ENCODE measurements around the gene OTOA.
"Not testable (repeated sequence)": the region's sequence is repeated elsewhere in the genome, so short reads cannot be mapped to it uniquely, and the experiment has no call there.

Gene OTOA

DNA sequence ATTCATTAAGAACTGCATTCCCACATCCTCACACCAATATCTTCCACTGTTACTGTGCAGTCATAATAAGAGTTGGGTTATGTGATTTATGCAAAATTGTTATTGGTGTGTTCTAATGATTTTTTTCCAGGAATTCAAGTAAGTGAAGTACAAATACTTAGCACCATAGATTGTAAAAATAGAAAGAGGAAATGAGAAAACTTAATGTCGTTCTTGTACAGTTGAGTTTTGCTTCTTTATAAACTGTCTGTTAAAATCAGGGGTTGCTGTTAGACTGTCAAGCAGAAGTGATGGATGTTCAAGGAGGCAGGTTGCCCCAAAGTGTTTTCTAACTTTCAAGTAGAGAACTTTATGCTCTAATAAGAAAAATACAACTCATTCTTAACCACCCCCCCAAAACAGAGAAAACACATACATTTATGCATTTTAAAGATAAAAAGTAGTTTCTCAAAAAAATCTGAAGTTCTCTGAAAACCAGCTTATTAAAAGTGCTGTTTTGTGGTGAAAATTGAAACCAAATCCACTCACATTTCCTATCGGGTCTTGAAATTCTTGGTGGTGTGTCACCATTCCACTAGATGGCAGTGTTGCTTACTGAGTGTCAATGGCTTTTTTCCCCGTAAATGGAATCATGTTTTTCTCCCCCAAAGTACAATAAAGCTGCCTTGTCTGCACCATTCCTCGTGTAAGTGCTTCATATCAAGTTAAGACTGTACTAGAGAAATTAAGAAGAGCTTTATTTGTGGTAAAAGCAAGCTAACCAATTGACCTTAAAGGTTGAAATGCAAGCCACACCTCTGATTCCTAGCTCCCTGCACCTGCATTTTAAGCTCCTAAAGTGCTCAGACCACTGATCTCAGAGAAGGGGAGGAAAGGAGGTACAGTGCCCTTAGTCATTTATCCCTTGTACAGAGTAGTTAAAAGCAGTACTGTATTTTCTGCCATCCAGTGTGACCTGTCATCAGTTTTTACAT lies 6.7 kb upstream of the OTOA start:
- no peak overlapping the region for H3K27ac ChIP-seq
- TF ChIP-seq, protein P1, sequence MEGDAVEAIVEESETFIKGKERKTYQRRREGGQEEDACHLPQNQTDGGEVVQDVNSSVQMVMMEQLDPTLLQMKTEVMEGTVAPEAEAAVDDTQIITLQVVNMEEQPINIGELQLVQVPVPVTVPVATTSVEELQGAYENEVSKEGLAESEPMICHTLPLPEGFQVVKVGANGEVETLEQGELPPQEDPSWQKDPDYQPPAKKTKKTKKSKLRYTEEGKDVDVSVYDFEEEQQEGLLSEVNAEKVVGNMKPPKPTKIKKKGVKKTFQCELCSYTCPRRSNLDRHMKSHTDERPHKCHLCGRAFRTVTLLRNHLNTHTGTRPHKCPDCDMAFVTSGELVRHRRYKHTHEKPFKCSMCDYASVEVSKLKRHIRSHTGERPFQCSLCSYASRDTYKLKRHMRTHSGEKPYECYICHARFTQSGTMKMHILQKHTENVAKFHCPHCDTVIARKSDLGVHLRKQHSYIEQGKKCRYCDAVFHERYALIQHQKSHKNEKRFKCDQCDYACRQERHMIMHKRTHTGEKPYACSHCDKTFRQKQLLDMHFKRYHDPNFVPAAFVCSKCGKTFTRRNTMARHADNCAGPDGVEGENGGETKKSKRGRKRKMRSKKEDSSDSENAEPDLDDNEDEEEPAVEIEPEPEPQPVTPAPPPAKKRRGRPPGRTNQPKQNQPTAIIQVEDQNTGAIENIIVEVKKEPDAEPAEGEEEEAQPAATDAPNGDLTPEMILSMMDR (IDR thresholded peaks at IDR 0.05): peak; percentile 54
- DNase-seq (ENCODE audit: low spot score): no peak

GRCh38 chr16:21659124-21659523 lies 4.6 kb upstream of the OTOA start:
- TF ChIP-seq, protein P1 (IDR thresholded peaks at IDR 0.05): no peak
- DNase-seq (ENCODE audit: low spot score): no peak
- no peak overlapping the region for H3K4me3 ChIP-seq
- H3K27ac ChIP-seq: peak overlapping the region in 1 of 2 donors; percentile 9

More for the DNA sequence above, 6.7 kb upstream of the OTOA start:
- H3K4me3 ChIP-seq: no peak overlapping the region

DNA sequence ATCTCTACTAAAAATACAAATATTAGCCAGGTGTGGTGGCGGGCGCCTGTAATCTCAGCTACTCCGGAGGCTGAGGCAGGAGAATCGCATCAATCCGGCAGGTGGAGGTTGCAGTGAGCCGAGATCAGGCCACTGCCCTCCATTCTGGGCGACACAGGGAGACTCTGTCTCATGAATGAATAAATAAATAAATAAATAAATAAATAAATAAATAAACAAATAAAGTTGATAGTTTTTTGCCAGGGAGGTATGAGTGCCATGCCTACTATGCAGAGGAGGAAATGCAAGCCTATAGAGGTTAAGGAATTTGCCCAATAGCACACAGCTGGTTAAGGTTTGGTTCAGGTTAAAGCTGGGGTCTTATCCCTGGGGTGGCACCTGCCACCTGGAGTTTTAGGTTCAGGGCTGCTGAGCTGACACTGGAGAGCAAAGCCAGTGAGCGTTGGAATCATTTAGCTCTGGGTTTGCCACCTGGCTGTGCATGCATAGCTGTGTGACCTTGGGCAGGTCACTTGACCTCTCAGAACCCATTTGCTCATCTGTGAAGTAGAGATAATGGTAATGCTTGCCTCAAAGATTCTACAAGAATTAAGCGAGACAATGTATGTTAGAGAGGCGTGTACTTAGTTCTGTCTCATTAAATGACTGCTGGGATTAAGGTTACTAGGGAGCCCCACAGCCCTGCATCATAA lies 1.2 kb downstream of the OTOA start:
- DNase-seq (ENCODE audit: low spot score): no peak
- TF ChIP-seq, protein P1 (IDR thresholded peaks at IDR 0.05): no peak
- H3K4me3 ChIP-seq: no peak overlapping the region
- H3K27ac ChIP-seq: no peak overlapping the region

GRCh38 chr16:21666772-21667171 lies 3.0 kb downstream of the OTOA start:
- no peak overlapping the region for H3K4me3 ChIP-seq
- H3K27ac ChIP-seq: no peak overlapping the region
- TF ChIP-seq, protein P1 (IDR thresholded peaks at IDR 0.05): no peak
- no peak for DNase-seq (ENCODE audit: low spot score)

DNA sequence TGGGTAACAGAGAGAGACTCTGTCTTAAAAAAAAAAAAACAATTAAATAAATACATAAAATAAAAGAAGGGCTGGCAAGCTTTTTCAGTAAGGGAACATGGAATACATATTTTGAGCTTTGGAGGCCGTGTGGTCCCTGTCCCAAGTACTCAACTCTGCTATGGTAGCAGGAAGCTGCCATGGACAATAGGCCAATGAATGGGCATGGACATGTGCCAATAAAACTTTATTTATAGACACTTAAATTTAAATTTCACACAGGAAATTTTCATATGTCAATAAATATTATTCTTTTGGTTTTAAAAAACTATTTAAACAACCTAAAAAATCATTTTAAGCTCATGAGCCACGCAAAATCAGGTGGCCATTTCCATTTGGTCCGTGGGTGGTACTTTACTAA lies 3.8 kb downstream of the OTOA start:
- DNase-seq (ENCODE audit: low spot score): no peak
- TF ChIP-seq, protein P1 (IDR thresholded peaks at IDR 0.05): no peak
- no peak overlapping the region for H3K27ac ChIP-seq
- no peak overlapping the region for H3K4me3 ChIP-seq

GRCh38 chr16:21673469-21673868 lies 9.7 kb downstream of the OTOA start:
- no peak overlapping the region for H3K4me3 ChIP-seq
- no peak overlapping the region for H3K27ac ChIP-seq
- no peak for DNase-seq (ENCODE audit: low spot score)
- TF ChIP-seq, protein P1 (IDR thresholded peaks at IDR 0.05): no peak

DNA sequence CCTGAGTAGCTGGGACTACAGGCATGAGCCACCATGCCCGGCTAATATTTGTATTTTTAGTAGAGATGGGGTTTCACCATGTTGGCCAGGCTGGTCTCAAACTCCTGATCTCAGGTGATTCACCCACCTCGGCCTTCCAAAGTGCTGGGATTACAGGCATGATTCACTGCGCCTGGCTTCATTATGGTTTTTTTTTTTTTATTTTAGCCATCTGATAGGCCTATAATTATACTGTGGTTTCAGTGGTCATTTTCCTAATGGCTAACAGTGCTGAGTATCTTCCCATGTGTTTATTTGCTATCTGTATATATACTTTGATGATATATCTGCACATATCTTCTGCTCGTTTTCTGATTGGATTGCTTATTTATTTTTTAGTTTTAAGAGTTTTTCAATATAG lies 10.7 kb downstream of the OTOA start:
- DNase-seq (ENCODE audit: low spot score); H3K4me3 ChIP-seq; H3K27ac ChIP-seq: not testable (repeated sequence)

GRCh38 chr16:21680714-21681113 lies 16.9 kb downstream of the OTOA start:
- not testable (repeated sequence) for H3K4me3 ChIP-seq

More at GRCh38 chr16:21680714-21681113, 16.9 kb downstream of the OTOA start:
- H3K27ac ChIP-seq; DNase-seq (ENCODE audit: low spot score): not testable (repeated sequence)
